Stimulated activated CD4-positive, alpha-beta T cell treated with anti-CD3 and anti-CD28 coated beads, Interleukin-12 subunit alpha, Interleukin-12 subunit beta, amount 100 ng/mL, for 48 hours (primary cell): ENCODE results near the gene COQ10A.
A peak's percentile ranks its signal among the peaks of the same experiment; 100 is the strongest.
"Not testable (repeated sequence)": the region's sequence is repeated elsewhere in the genome, so short reads cannot be mapped to it uniquely, and the experiment has no call there.

Source experiments
- DNase-seq, 3 donors: peaks; one replicate each; pipeline ENCODE4 v3.0.0-alpha.2; 2020; ENCODE audit warnings: low read depth in 2 of 3, low spot score in 1 of 3

COQ10A gene

GRCh38 chr12:56242986-56243385 is 23.8 kb upstream of the COQ10A start:
- DNase-seq = no peak

GRCh38 chr12:56243731-56244181 is 23.0 kb upstream of the COQ10A start:
- DNase-seq = no peak

- DNase-seq = no peak
Measured at GRCh38 chr12:56244494-56244893, 22.2 kb upstream of the COQ10A start.

- DNase-seq = no peak
Measured at GRCh38 chr12:56247923-56248322, 18.8 kb upstream of the COQ10A start.

GRCh38 chr12:56248711-56249110 is 18.0 kb upstream of the COQ10A start:
- no peak for DNase-seq

GRCh38 chr12:56252649-56253048 is 14.1 kb upstream of the COQ10A start:
- no peak for DNase-seq

GRCh38 chr12:56253091-56253490 is 13.7 kb upstream of the COQ10A start:
- DNase-seq = no peak

GRCh38 chr12:56255671-56256070 is 11.1 kb upstream of the COQ10A start:
- no peak for DNase-seq

GRCh38 chr12:56256326-56256960 is 10.3 kb upstream of the COQ10A start:
- DNase-seq = no peak

GRCh38 chr12:56257071-56257470 is 9.7 kb upstream of the COQ10A start:
- DNase-seq = no peak

GRCh38 chr12:56257491-56258067 is 9.2 kb upstream of the COQ10A start:
- peak in 1 of 3 donors; percentile 10 for DNase-seq

GRCh38 chr12:56258068-56258819 is 8.5 kb upstream of the COQ10A start, which contains the start of gene ANKRD52:
Gene ANKRD52, minus strand, starts transcription at chr12:56258384. Its CDS starts 115 bp downstream, at chr12:56258269.
- DNase-seq = peak; percentile 43 to 78 (median 64)

- DNase-seq = no peak
Measured at GRCh38 chr12:56258820-56259183, 7.9 kb upstream of the COQ10A start.

GRCh38 chr12:56260380-56260779 is 6.4 kb upstream of the COQ10A start:
- no peak for DNase-seq

GRCh38 chr12:56260921-56261320 is 5.8 kb upstream of the COQ10A start:
- no peak for DNase-seq

GRCh38 chr12:56261503-56262232 is 5.1 kb upstream of the COQ10A start:
- DNase-seq = no peak

- not testable (repeated sequence) for DNase-seq
Measured at GRCh38 chr12:56262955-56263354, 3.8 kb upstream of the COQ10A start.

- DNase-seq = not testable (repeated sequence)
Measured at GRCh38 chr12:56266068-56266692, 562 bp upstream of the COQ10A start.

- no peak for DNase-seq
Measured at GRCh38 chr12:56267443-56268071, 815 bp downstream of the COQ10A start.

GRCh38 chr12:56271031-56271430 is 4.3 kb downstream of the COQ10A start:
- no peak for DNase-seq

- not testable (repeated sequence) for DNase-seq
Measured at GRCh38 chr12:56272468-56272867, 5.7 kb downstream of the COQ10A start.
